Measurements from ENCODE around the gene KRT4. TPM values are rescaled to one million over a fixed set of nuclear protein-coding genes. Genes with fewer than 3 reads are reported as not detected.

KRT4 gene
- total RNA-seq, 2 donors from 2014 or later = not detected

DNA sequence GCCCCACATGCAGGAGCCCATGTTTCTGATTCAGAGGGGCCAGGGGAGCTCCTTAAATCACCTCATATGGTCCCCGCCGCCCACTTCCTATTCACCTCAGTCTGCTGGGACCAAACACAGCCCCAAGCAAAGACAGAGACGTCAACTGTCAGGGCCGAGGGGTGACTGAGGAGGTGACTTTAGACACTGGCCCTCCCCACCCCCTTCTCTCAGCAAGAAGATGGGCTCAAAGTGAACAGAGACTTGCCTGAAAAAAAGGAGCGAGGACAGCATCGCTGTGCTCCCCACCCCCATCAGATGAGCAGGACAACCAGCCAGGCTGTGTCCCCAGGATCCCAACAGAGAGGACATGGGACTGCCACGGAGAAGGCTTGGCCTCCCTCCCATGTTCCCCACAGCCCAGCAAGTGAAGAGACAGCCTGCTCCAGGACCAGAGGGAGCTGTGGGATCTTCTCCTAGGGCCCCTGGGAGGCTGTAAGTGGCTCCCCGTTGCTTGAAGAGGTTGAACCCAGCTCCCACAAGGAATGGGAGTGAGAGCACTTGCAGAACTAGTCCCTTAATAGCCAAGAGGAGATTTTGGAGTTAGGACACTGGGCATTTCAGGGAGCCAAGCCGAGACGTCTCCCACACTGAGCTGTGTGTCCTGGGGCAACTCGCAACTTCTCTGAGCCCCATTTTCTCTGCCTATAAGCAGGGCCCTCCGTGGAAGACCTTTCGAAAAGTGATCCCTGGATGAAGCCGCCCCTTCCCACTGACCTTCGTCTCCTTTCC is 21.5 kb upstream of the KRT4 start:
- DNase-seq = no peak
- H3K4me1 Mint-ChIP-seq = no peaks in the 10 kb centered on the region
- peaks cover 5% of the 10 kb centered on the region for H3K27me3 Mint-ChIP-seq (ENCODE audit: insufficient read depth)
- Histone ChIP-seq H3K9me3 (ENCODE audit: control insufficient read depth, low read length) (no peaks in the 10 kb centered on the region), H3K27me3 (ENCODE audit: control insufficient read depth, insufficient read depth, low read length, poor library complexity, severe bottlenecking) (no peaks in the 10 kb centered on the region), H3K27ac (ENCODE audit: low read depth, low read length) (no peak overlapping the region), H3K9ac (ENCODE audit: extremely low read depth, low read length, poor library complexity, severe bottlenecking) (no peak overlapping the region), H3K4me1 (ENCODE audit: control insufficient read depth, insufficient read depth, low read length) (no peaks in the 10 kb centered on the region), H3K36me3 (ENCODE audit: control insufficient read depth, insufficient read depth, low read length) (no peaks in the 10 kb centered on the region), H3K4me3 (ENCODE audit: low read length) (no peak overlapping the region)
- H3K4me3 Mint-ChIP-seq = no peak overlapping the region
- H3K27ac Mint-ChIP-seq = no peak overlapping the region
- TF ChIP-seq CTCF (conservative IDR thresholded peaks at IDR 0.05) = no peak
- H3K9me3 Mint-ChIP-seq = no peaks in the 10 kb centered on the region
- 91 to 93% methylated on average over 5 to 15 of the region's 15 CpGs for whole genome bisulfite sequencing, 2 experiments (ENCODE audit: insufficient coverage in 1 of 2, insufficient read length in 1 of 2)
- no peaks in the 10 kb centered on the region for H3K36me3 Mint-ChIP-seq (ENCODE audit: low read depth)

- no peaks in the 10 kb centered on the region for H3K27me3 ChIP-seq (ENCODE audit: control insufficient read depth, insufficient read depth, low read length, poor library complexity, severe bottlenecking)
- H3K4me3 Mint-ChIP-seq = no peak overlapping the region
- H3K27me3 Mint-ChIP-seq (ENCODE audit: insufficient read depth) = peaks cover 7% of the 10 kb centered on the region
- no peak overlapping the region for H3K4me3 ChIP-seq (ENCODE audit: low read length)
- H3K36me3 Mint-ChIP-seq (ENCODE audit: low read depth) = no peaks in the 10 kb centered on the region
- DNase-seq = no peak
- H3K4me1 Mint-ChIP-seq = no peaks in the 10 kb centered on the region
- no peak overlapping the region for H3K27ac Mint-ChIP-seq
- WGBS, 2 experiments (ENCODE audit: insufficient coverage in 1 of 2, insufficient read length in 1 of 2) = 87 to 97% methylated on average over 3 to 4 of the region's 4 CpGs
- H3K27ac ChIP-seq (ENCODE audit: low read depth, low read length) = no peak overlapping the region
- H3K36me3 ChIP-seq (ENCODE audit: control insufficient read depth, insufficient read depth, low read length) = no peaks in the 10 kb centered on the region
- TF ChIP-seq CTCF (conservative IDR thresholded peaks at IDR 0.05) = no peak
- no peaks in the 10 kb centered on the region for H3K4me1 ChIP-seq (ENCODE audit: control insufficient read depth, insufficient read depth, low read length)
- H3K9me3 ChIP-seq (ENCODE audit: control insufficient read depth, low read length) = no peaks in the 10 kb centered on the region
- H3K9me3 Mint-ChIP-seq = no peaks in the 10 kb centered on the region
- no peak overlapping the region for H3K9ac ChIP-seq (ENCODE audit: extremely low read depth, low read length, poor library complexity, severe bottlenecking)
These were observed 20.7 kb upstream of the KRT4 start for GRCh38 chr12:52834727-52835001.

- H3K27ac ChIP-seq (ENCODE audit: low read depth, low read length) = no peak within 1 kb of the TSS
- 93 to 98% methylated on average over 11 to 22 of the region's 22 CpGs for WGBS, 2 experiments (ENCODE audit: insufficient coverage in 1 of 2, insufficient read length in 1 of 2)
- H3K27ac Mint-ChIP-seq = no peak within 1 kb of the TSS
- H3K4me3 Mint-ChIP-seq = no peak within 1 kb of the TSS
- H3K4me3 ChIP-seq (ENCODE audit: low read length) = no peak within 1 kb of the TSS
- H3K27me3 Mint-ChIP-seq (ENCODE audit: insufficient read depth) = peaks cover 9% of the 10 kb centered on the region
- no peaks in the 10 kb centered on the region for H3K4me1 ChIP-seq (ENCODE audit: control insufficient read depth, insufficient read depth, low read length)
- H3K9ac ChIP-seq (ENCODE audit: extremely low read depth, low read length, poor library complexity, severe bottlenecking) = no peak within 1 kb of the TSS
- H3K4me1 Mint-ChIP-seq = no peaks in the 10 kb centered on the region
- no peaks in the 10 kb centered on the region for H3K9me3 Mint-ChIP-seq
- no peaks in the 10 kb centered on the region for H3K27me3 ChIP-seq (ENCODE audit: control insufficient read depth, insufficient read depth, low read length, poor library complexity, severe bottlenecking)
- no peak for TF ChIP-seq CTCF (conservative IDR thresholded peaks at IDR 0.05)
- no peaks in the 10 kb centered on the region for H3K36me3 Mint-ChIP-seq (ENCODE audit: low read depth)
- no peak for DNase-seq
- H3K9me3 ChIP-seq (ENCODE audit: control insufficient read depth, low read length) = no peaks in the 10 kb centered on the region
- H3K36me3 ChIP-seq (ENCODE audit: control insufficient read depth, insufficient read depth, low read length) = no peaks in the 10 kb centered on the region
These were observed 20.2 kb upstream of the KRT4 start, which contains the start of gene KRT79 for GRCh38 chr12:52833922-52834726. Gene KRT79 (minus strand): TSS chr12:52834311. CDS start chr12:52834260, 51 bp downstream.
